ENCODE measurements around the gene AK2. TPM values are rescaled to one million over a fixed set of nuclear protein-coding genes. Genes with fewer than 3 reads are reported as not detected.
"Not testable (repeated sequence)": the region's sequence is repeated elsewhere in the genome, so short reads cannot be mapped to it uniquely, and the experiment has no call there.

AK2 gene
- polyA plus RNA-seq, 2 of the 4 experiments (the other 2 are of a cell fraction), result 164 to 178 TPM

- ChIA-PET POLR2A (no interaction called here), CTCF (interaction anchor here (1.1 to 2.7 kb wide), 2 partner anchors 10 kb away, joined by 3 to 16 read pairs; no protein-coding TSS in a partner anchor)
- DNase-seq (ENCODE audit: low read depth in 1 of 2, low spot score in 1 of 2) (no peak), ATAC-seq (no peak), FAIRE-seq (no peak)
- TF ChIP-seq CBX8 (IDR thresholded peaks at IDR 0.05) (no peak), PHF8 (IDR thresholded peaks at IDR 0.05; ENCODE audit: borderline replicate concordance, low read depth) (no peak), CBX2 (IDR thresholded peaks at IDR 0.05; ENCODE audit: borderline replicate concordance, low read depth) (no peak), HOXA7 (CRISPR knock-in tag; IDR thresholded peaks at IDR 0.05) (no peak), NPAS2 (CRISPR knock-in tag; IDR thresholded peaks at IDR 0.05; ENCODE audit: borderline replicate concordance) (no peak), GATA3 (IDR thresholded peaks at IDR 0.05; ENCODE audit: borderline replicate concordance) (no peak), RARB (CRISPR knock-in tag; IDR thresholded peaks at IDR 0.05) (no peak), PBX3 (IDR thresholded peaks at IDR 0.05) (no peak), JUN (IDR thresholded peaks at IDR 0.05) (no peak), ZC3H11A (IDR thresholded peaks at IDR 0.05) (no peak), BCL3 (IDR thresholded peaks at IDR 0.05) (no peak), ZSCAN20 (CRISPR knock-in tag; IDR thresholded peaks at IDR 0.05) (no peak), FOXS1 (CRISPR knock-in tag; IDR thresholded peaks at IDR 0.05) (no peak)
- peaks cover 29% of the 10 kb centered on the region for H3K9me3 ChIP-seq
- 45% methylated on average over 10 of the region's 10 CpGs for WGBS (ENCODE audit: missing lambda C conversion rate)
- H3K4me3 ChIP-seq, result no peak overlapping the region
- no peaks in the 10 kb centered on the region for H3K4me1 ChIP-seq
- H3K4me2 ChIP-seq, result no peak overlapping the region
- no peak overlapping the region for H3K27ac ChIP-seq
Observed at GRCh38 chr1:33065301-33065700, 28.6 kb upstream of the AK2 start.

DNA sequence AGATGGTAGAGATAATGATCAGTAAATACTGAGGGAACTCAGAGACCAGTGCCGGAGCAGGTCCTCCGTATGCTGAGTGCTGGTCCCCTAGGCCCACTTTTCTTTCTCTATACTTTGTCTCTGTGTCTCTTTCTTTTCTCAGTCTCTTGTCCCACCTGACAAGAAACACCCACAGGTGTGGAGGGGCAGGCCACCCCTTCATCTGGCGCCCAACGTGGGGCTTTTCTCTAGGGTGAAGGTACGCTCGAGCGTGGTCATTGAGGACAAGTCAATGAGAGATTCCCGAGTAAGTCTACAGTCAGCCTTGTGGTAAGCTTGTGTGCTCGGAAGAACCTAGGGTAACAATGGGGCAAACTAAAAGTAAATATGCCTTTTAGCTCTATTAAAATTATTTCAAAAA lies 27.6 kb upstream of the AK2 start:
- FAIRE-seq; DNase-seq (ENCODE audit: low read depth in 1 of 2, low spot score in 1 of 2); POLR2A ChIA-PET; H3K4me1 ChIP-seq; H3K27ac ChIP-seq; H3K4me3 ChIP-seq; H3K4me2 ChIP-seq; ATAC-seq: not testable (repeated sequence)
- H3K9me3 ChIP-seq, result peaks cover 29% of the 10 kb centered on the region
- WGBS (ENCODE audit: missing lambda C conversion rate), result 63% methylated on average over 9 of the region's 9 CpGs
- CTCF ChIA-PET, result interaction anchor here (1.1 to 2.7 kb wide), 2 partner anchors 9 to 11 kb away, joined by 3 to 16 read pairs; no protein-coding TSS in a partner anchor

- CTCF ChIA-PET, result interaction anchor here (0.8 to 2.2 kb wide), 2 partner anchors 24 to 189 kb away, joined by 3 to 8 read pairs; no protein-coding TSS in a partner anchor
- Histone ChIP-seq H3K4me1 (no peaks in the 10 kb centered on the region), H3K4me2 (no peak overlapping the region), H3K27ac (no peak overlapping the region), H3K4me3 (no peak overlapping the region), H3K9me3 (peaks cover 29% of the 10 kb centered on the region)
- ATAC-seq (no peak), DNase-seq (ENCODE audit: low read depth in 1 of 2, low spot score in 1 of 2) (no peak), FAIRE-seq (no peak)
- POLR2A ChIA-PET, result no interaction called here
- TF ChIP-seq RCOR1 (IDR thresholded peaks at IDR 0.05; ENCODE audit: low read depth, low read length) (no peak), BHLHE40 (IDR thresholded peaks at IDR 0.05; ENCODE audit: low read depth, low read length) (no peak), FOSL2 (IDR thresholded peaks at IDR 0.05) (no peak), FOSL2 (CRISPR knock-in tag; IDR thresholded peaks at IDR 0.05) (no peak), CBX8 (IDR thresholded peaks at IDR 0.05) (no peak), HOXB13 (CRISPR knock-in tag; IDR thresholded peaks at IDR 0.05; ENCODE audit: low read depth) (no peak), RAD21 (conservative IDR thresholded peaks at IDR 0.05 in 1 of 2, IDR thresholded peaks at IDR 0.05 in 1 of 2) (no peak), RARB (CRISPR knock-in tag; IDR thresholded peaks at IDR 0.05) (no peak), EHF (CRISPR knock-in tag; IDR thresholded peaks at IDR 0.05) (no peak)
Observed at GRCh38 chr1:33061834-33062233, 25.2 kb upstream of the AK2 start.

Measured in A549 (cell line).